GM12878 (cell line): ENCODE results near the gene JMY. TPM values are rescaled to one million over a fixed set of nuclear protein-coding genes. Genes with fewer than 3 reads are reported as not detected.

Experiments used
- ATAC-seq: fragments of 200-7000 bp; cut with Tn5 transposase; 3 replicates; pipeline ENCODE4 v1.9.1; 2020; ENCODE audit warnings: mild to moderate bottlenecking, moderate library complexity
- BruUV-seq: library from RNA; stranded (reverse); fragments of 400-500 nt; replicated peaks from 2 replicates; lab custom pipeline; 2021; lab: Mats Ljungman, UMichigan
- CTCF ChIA-PET: fragments of 300-600 bp; sonication (Branson Sonifier 250); formaldehyde crosslinking; extraction: SDS; loops from one replicate; lab custom pipeline; 2021; ENCODE audit warnings: inconsistent platforms; lab: Yijun Ruan, JAX
- POLR2A ChIA-PET: fragments of 350-600 bp; formaldehyde crosslinking; extraction: SDS; loops from one replicate; lab custom pipeline; 2021; ENCODE audit warnings: inconsistent platforms; lab: Charles Lee
- RAD21 ChIA-PET: fragments of 300-600 bp; sonication (Branson Sonifier 250); formaldehyde crosslinking; loops from one replicate; lab custom pipeline; 2023; ENCODE audit warnings: antibody characterized with exemption; ENCODE audit not compliant: unreplicated experiment; lab: Charles Lee
- SMC1A ChIA-PET: fragments of 300-600 bp; sonication (Branson Sonifier 250); formaldehyde crosslinking; loops from one replicate; lab custom pipeline; 2023; ENCODE audit not compliant: unreplicated experiment, uncharacterized antibody; lab: Charles Lee
- DNase-seq: peaks from one replicate; pipeline ENCODE4 v3.0.0-alpha.2; 2011; ENCODE audit warnings: low read depth, low spot score
- FAIRE-seq: peaks from 3 replicates; lab custom pipeline; 2011; peaks lifted over from hg19 to GRCh38; lab: Jason Lieb, UNC
- H2AFZ ChIP-seq: 2 replicates; pipeline ENCODE4 v1.6.0; 2011; ENCODE audit warnings: low read depth, low read length, control low read depth; ENCODE audit not compliant: control insufficient read depth
- H3K27ac ChIP-seq: 2 replicates; pipeline ENCODE4 v1.5.1; 2011; ENCODE audit warnings: control low read depth; ENCODE audit not compliant: control insufficient read depth, insufficient read depth
- H3K27me3 ChIP-seq, 2 experiments: replicated peaks in 1 of 2; 2 replicates each; pipeline versions ENCODE4 v1.6.0 to v1.6.1; 2011; ENCODE audit warnings: low read length in 1 of 2; ENCODE audit not compliant: control insufficient read depth in 2 of 2, insufficient read depth in 2 of 2
- H3K36me3 ChIP-seq, 2 experiments: 2 replicates each; pipeline ENCODE4 v1.5.1; 2011; ENCODE audit warnings: low read length in 1 of 2; ENCODE audit not compliant: control insufficient read depth in 2 of 2, insufficient read depth in 2 of 2
- H3K4me1 ChIP-seq: 2 replicates; pipeline ENCODE4 v1.6.1; 2011; ENCODE audit warnings: mild to moderate bottlenecking, low read length, moderate library complexity, mixed read lengths; ENCODE audit not compliant: control insufficient read depth, insufficient read depth
- H3K4me2 ChIP-seq: 2 replicates; pipeline ENCODE4 v1.6.0; 2011; ENCODE audit warnings: control low read depth; ENCODE audit not compliant: control insufficient read depth, insufficient read depth
- H3K4me3 ChIP-seq: fragments of 200-600 bp; sonication (generic); 2 replicates; pipeline ENCODE4 v1.5.1; 2016
- H3K79me2 ChIP-seq: 2 replicates; pipeline ENCODE4 v1.6.0; 2011; ENCODE audit warnings: low read length; ENCODE audit not compliant: control insufficient read depth, insufficient read depth
- H3K9ac ChIP-seq: 2 replicates; pipeline ENCODE4 v1.8.0; 2011; ENCODE audit warnings: low read length, control low read depth, mixed read lengths; ENCODE audit not compliant: control insufficient read depth, insufficient read depth
- H3K9me3 ChIP-seq: replicated peaks from 3 replicates; pipeline ENCODE4 v1.5.1; 2011; ENCODE audit warnings: mild to moderate bottlenecking, low read length; ENCODE audit not compliant: control insufficient read depth, insufficient read depth
- H4K20me1 ChIP-seq: 2 replicates; pipeline ENCODE4 v1.6.0; 2011; ENCODE audit not compliant: control insufficient read depth, insufficient read depth
- BACH1 ChIP-seq: fragments of 450-650 bp; IDR thresholded peaks from 2 replicates; pipeline ENCODE4 v1.6.1; 2017; ENCODE audit warnings: mild to moderate bottlenecking, borderline replicate concordance
- CEBPB ChIP-seq, 2 experiments: fragments of 150-350 bp in 1 of 2; IDR thresholded peaks; 2 replicates each; pipeline ENCODE4 v1.6.1; 2012 to 2014; ENCODE audit warnings: low read depth in 2 of 2, low read length in 2 of 2, borderline replicate concordance in 1 of 2, inconsistent platforms in 1 of 2
- HCFC1 ChIP-seq: fragments of 150-350 bp; IDR thresholded peaks from 2 replicates; pipeline ENCODE4 v1.6.1; 2014; ENCODE audit warnings: low read length
- IKZF2 ChIP-seq, 2 experiments: fragments of 450-650 bp; IDR thresholded peaks; 2 replicates each; pipeline ENCODE4 v1.6.1; 2017; ENCODE audit warnings: mild to moderate bottlenecking in 2 of 2, moderate library complexity in 2 of 2
- IRF4 ChIP-seq: IDR thresholded peaks from 2 replicates; pipeline ENCODE4 v1.6.1; 2011; ENCODE audit warnings: low read depth, low read length
- JUNB ChIP-seq: IDR thresholded peaks from 2 replicates; pipeline ENCODE4 v1.6.1; 2016; ENCODE audit warnings: antibody characterized with exemption, mild to moderate bottlenecking
- KDM1A ChIP-seq: fragments of 200-600 bp; sonication (generic); IDR thresholded peaks from 2 replicates; pipeline ENCODE4 v1.6.1; 2016; ENCODE audit warnings: borderline replicate concordance
- MAX ChIP-seq: IDR thresholded peaks from 2 replicates; pipeline ENCODE4 v1.6.1; 2012; ENCODE audit warnings: low read depth, low read length, improper control_type of control experiment
- NBN ChIP-seq: fragments of 450-650 bp; IDR thresholded peaks from 2 replicates; pipeline ENCODE4 v1.6.1; 2016
- RAD21 ChIP-seq: IDR thresholded peaks from 2 replicates; pipeline ENCODE4 v1.6.1; 2011; ENCODE audit warnings: mild to moderate bottlenecking, low read depth, low read length, moderate library complexity; ENCODE audit not compliant: insufficient read depth
- RELA ChIP-seq: fragments of 450-650 bp; IDR thresholded peaks from 2 replicates; pipeline ENCODE4 v1.8.0; 2014; ENCODE audit warnings: borderline replicate concordance; ENCODE audit not compliant: partially characterized antibody
- SMC3 ChIP-seq: IDR thresholded peaks from 2 replicates; pipeline ENCODE4 v1.6.1; 2011; ENCODE audit warnings: low read length, improper control_type of control experiment, borderline replicate concordance
- YY1 ChIP-seq: IDR thresholded peaks from 2 replicates; pipeline ENCODE4 v1.6.1; 2011; ENCODE audit warnings: low read depth, mild to moderate bottlenecking, low read length
- WGBS: methylation state at CpG from one replicate; pipeline ENCODE4 v1.1.6; 2016; ENCODE audit warnings: low lambda C conversion rate; ENCODE audit not compliant: insufficient replicate concordance, insufficient coverage; ENCODE audit errors: missing lambda C conversion rate; 5-methylcytosine and 5-hydroxymethylcytosine counted together
- in situ Hi-C: fragments of 300-500 bp; cut with MboI; formaldehyde crosslinking; loops from 9 replicates; pipeline ENCODE4 v1.14.3; 2018; ENCODE audit warnings: mixed read lengths
- intact Hi-C: fragments of 100-400 bp; cut with micrococcal nuclease; formaldehyde crosslinking; loops from one replicate; pipeline ENCODE4 v1.14.2; 2022; ENCODE audit not compliant: unreplicated experiment
- polyA plus RNA-seq, 11 experiments: library from polyadenylated mRNA; depleted of rRNA in 4 of 11; unstranded in 6 of 11; stranded (reverse) in 5 of 11; fragments of >200 nt; fragmentation: Nextera tagmentation in 4 of 11; fragmentation: Illumina TruSeq in 1 of 11; extraction: Ambion mirVana in 4 of 11; extraction: Trizol in 1 of 11; gene quantifications; 1 replicate in 1 of 11; 2 replicates in 10 of 11; pipeline versions ENCODE4 v1.2.1 to v1.2.3, GENCODE V29; 2011 to 2016; ENCODE audit warnings: inconsistent platforms in 2 of 11, missing spikeins in 2 of 11, low read depth in 1 of 11
- total RNA-seq, 4 experiments: library from RNA; depleted of rRNA in 3 of 4; stranded (reverse); fragments of >200 nt in 3 of 4; fragmentation: Illumina TruSeq in 1 of 4; extraction: Trizol in 1 of 4; gene quantifications; 2 replicates each; pipeline versions ENCODE4 v1.2.1 to v1.2.3, GENCODE V29; 2013 to 2021
- TF ChIP-seq, protein P1 (sequence below): fragments of 450-650 bp; formaldehyde crosslinking; IDR thresholded peaks from 2 replicates; pipeline ENCODE4 v1.4.0; 2022; ENCODE audit warnings: mild to moderate bottlenecking, moderate library complexity
- TF ChIP-seq, protein P2 (sequence below): fragments of 450-650 bp; IDR thresholded peaks from 2 replicates; pipeline ENCODE4 v1.6.1; 2017; ENCODE audit warnings: antibody characterized with exemption, mild to moderate bottlenecking, moderate library complexity
- TF ChIP-seq, protein P3 (sequence below): IDR thresholded peaks from 2 replicates; pipeline ENCODE4 v1.6.1; 2012; ENCODE audit warnings: mild to moderate bottlenecking, low read depth, low read length

Gene JMY
- total and polyA plus RNA-seq, 10 of the 15 experiments (the other 5 are each of a cell fraction or from before 2014, with no cell fraction given): 0.63 to 4.8 (median 2.4) TPM

DNA sequence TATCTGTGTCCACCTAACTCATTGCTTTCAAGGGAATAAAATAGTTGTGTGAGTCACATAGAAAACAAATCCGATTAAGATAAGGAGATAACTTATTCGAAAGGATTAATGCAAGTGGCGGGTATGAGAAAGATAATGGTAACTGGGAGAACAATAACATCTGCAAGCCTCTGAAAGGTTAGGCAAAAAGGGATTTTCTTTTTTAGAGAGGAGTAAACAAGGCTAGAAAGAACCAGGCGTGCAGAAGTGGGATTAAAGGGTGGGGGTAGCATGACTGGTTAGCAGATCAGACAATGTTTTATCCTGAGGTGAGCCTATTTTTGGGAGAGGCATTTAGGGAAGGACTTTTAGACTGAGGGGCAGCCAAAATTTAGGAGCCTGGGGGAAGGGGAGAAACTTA is 34.7 kb upstream of the JMY start:
- 84% methylated on average over 4 of the region's 4 CpGs for WGBS
- no peak for FAIRE-seq
- DNase-seq: no peak
- ChIA-PET CTCF (interaction anchor here (0.7 to 1.7 kb wide), 7 partner anchors 10 to 82 kb away, joined by 3 to 15 read pairs (median 4); no protein-coding TSS in a partner anchor), RAD21 (interaction anchor here (0.9 to 1.0 kb wide), 2 partner anchors 39 to 55 kb away, joined by 3 read pairs; no protein-coding TSS in a partner anchor), POLR2A (no interaction called here)
- no peaks in the 10 kb centered on the region for H3K9me3 ChIP-seq
- H3K4me3 ChIP-seq: no peak overlapping the region
- H3K27me3 ChIP-seq: no peaks in the 10 kb centered on the region
- H3K4me1 ChIP-seq: no peaks in the 10 kb centered on the region
- no peak overlapping the region for H3K9ac ChIP-seq
- in situ Hi-C loops (no loop called here), intact Hi-C loops (no loop called here)
- H2AFZ ChIP-seq: no peak overlapping the region
- H3K79me2 ChIP-seq: no peaks in the 10 kb centered on the region
- ATAC-seq: no peak
- H3K27ac ChIP-seq: no peak overlapping the region
- no peaks in the 10 kb centered on the region for H4K20me1 ChIP-seq
- H3K4me2 ChIP-seq: no peak overlapping the region
- no TSS peak for BruUV-seq
- H3K36me3 ChIP-seq: no peaks in the 10 kb centered on the region
- no peak for TF ChIP-seq BACH1
- TF ChIP-seq MAX: no peak
- no peak for TF ChIP-seq IKZF2 (IDR thresholded peaks at IDR 0.05)
- TF ChIP-seq CEBPB (IDR thresholded peaks at IDR 0.05; ENCODE audit: borderline replicate concordance in 1 of 2, low read depth in 2 of 2, low read length in 2 of 2): no peak
- TF ChIP-seq, protein P1, sequence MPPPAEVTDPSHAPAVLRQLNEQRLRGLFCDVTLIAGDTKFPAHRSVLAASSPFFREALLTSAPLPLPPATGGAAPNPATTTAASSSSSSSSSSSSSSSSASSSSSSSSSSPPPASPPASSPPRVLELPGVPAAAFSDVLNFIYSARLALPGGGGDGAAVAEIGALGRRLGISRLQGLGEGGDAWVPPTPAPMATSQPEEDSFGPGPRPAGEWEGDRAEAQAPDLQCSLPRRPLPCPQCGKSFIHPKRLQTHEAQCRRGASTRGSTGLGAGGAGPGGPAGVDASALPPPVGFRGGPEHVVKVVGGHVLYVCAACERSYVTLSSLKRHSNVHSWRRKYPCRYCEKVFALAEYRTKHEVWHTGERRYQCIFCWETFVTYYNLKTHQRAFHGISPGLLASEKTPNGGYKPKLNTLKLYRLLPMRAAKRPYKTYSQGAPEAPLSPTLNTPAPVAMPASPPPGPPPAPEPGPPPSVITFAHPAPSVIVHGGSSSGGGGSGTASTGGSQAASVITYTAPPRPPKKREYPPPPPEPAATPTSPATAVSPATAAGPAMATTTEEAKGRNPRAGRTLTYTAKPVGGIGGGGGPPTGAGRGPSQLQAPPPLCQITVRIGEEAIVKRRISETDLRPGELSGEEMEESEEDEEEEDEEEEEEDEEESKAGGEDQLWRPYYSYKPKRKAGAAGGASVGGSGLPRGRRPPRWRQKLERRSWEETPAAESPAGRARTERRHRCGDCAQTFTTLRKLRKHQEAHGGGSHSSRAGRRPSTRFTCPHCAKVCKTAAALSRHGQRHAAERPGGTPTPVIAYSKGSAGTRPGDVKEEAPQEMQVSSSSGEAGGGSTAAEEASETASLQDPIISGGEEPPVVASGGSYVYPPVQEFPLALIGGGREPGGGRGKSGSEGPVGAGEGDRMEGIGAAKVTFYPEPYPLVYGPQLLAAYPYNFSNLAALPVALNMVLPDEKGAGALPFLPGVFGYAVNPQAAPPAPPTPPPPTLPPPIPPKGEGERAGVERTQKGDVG (CRISPR knock-in tag): no peak
- TF ChIP-seq JUNB: no peak
- no peak for TF ChIP-seq HCFC1
- TF ChIP-seq, protein P2, sequence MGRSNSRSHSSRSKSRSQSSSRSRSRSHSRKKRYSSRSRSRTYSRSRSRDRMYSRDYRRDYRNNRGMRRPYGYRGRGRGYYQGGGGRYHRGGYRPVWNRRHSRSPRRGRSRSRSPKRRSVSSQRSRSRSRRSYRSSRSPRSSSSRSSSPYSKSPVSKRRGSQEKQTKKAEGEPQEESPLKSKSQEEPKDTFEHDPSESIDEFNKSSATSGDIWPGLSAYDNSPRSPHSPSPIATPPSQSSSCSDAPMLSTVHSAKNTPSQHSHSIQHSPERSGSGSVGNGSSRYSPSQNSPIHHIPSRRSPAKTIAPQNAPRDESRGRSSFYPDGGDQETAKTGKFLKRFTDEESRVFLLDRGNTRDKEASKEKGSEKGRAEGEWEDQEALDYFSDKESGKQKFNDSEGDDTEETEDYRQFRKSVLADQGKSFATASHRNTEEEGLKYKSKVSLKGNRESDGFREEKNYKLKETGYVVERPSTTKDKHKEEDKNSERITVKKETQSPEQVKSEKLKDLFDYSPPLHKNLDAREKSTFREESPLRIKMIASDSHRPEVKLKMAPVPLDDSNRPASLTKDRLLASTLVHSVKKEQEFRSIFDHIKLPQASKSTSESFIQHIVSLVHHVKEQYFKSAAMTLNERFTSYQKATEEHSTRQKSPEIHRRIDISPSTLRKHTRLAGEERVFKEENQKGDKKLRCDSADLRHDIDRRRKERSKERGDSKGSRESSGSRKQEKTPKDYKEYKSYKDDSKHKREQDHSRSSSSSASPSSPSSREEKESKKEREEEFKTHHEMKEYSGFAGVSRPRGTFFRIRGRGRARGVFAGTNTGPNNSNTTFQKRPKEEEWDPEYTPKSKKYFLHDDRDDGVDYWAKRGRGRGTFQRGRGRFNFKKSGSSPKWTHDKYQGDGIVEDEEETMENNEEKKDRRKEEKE: no peak
- TF ChIP-seq, protein P3, sequence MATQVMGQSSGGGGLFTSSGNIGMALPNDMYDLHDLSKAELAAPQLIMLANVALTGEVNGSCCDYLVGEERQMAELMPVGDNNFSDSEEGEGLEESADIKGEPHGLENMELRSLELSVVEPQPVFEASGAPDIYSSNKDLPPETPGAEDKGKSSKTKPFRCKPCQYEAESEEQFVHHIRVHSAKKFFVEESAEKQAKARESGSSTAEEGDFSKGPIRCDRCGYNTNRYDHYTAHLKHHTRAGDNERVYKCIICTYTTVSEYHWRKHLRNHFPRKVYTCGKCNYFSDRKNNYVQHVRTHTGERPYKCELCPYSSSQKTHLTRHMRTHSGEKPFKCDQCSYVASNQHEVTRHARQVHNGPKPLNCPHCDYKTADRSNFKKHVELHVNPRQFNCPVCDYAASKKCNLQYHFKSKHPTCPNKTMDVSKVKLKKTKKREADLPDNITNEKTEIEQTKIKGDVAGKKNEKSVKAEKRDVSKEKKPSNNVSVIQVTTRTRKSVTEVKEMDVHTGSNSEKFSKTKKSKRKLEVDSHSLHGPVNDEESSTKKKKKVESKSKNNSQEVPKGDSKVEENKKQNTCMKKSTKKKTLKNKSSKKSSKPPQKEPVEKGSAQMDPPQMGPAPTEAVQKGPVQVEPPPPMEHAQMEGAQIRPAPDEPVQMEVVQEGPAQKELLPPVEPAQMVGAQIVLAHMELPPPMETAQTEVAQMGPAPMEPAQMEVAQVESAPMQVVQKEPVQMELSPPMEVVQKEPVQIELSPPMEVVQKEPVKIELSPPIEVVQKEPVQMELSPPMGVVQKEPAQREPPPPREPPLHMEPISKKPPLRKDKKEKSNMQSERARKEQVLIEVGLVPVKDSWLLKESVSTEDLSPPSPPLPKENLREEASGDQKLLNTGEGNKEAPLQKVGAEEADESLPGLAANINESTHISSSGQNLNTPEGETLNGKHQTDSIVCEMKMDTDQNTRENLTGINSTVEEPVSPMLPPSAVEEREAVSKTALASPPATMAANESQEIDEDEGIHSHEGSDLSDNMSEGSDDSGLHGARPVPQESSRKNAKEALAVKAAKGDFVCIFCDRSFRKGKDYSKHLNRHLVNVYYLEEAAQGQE: no peak
- TF ChIP-seq NBN: no peak
- TF ChIP-seq RELA: no peak
- TF ChIP-seq RAD21: no peak
- TF ChIP-seq IRF4: no peak
- no peak for TF ChIP-seq KDM1A
- TF ChIP-seq YY1: no peak
- no peak for TF ChIP-seq SMC3
- TF ChIP-seq, all 136 proteins: peak for 0
- SMC1A ChIA-PET: interaction anchor here (1.0 to 1.1 kb wide), 3 partner anchors 13 to 180 kb away, joined by 4 to 6 read pairs (median 4); no protein-coding TSS in a partner anchor
